CD14-positive monocyte (primary cell): ENCODE results near the gene DACT3. TPM values are rescaled to one million over a fixed set of nuclear protein-coding genes. Genes with fewer than 3 reads are reported as not detected.

Experiments used
- DNase-seq, 3 donors: peaks; one replicate each; pipeline ENCODE4 v3.0.0-alpha.2; 2011 to 2022
- H2AFZ ChIP-seq: 2 replicates; pipeline ENCODE4 v1.6.0; 2012; ENCODE audit warnings: mild to moderate bottlenecking, low read depth, low read length, inconsistent platforms; ENCODE audit not compliant: insufficient read depth, poor library complexity, severe bottlenecking
- H3K27ac ChIP-seq, 2 donors: 1 replicate in 1 of 2; 2 replicates in 1 of 2; pipeline ENCODE4 v1.5.1; 2012 to 2013; ENCODE audit warnings: low read length in 2 of 2, control low read depth in 1 of 2, inconsistent platforms in 1 of 2, low read depth in 1 of 2, mild to moderate bottlenecking in 1 of 2
- H3K27me3 ChIP-seq, 2 donors: one replicate each; pipeline versions ENCODE4 v1.6.0 to v1.6.1; 2011 to 2013; ENCODE audit warnings: low read length in 2 of 2; ENCODE audit not compliant: control insufficient read depth in 2 of 2, insufficient read depth in 2 of 2
- H3K36me3 ChIP-seq, 2 donors: replicated peaks in 1 of 2; 1 replicate in 1 of 2; 2 replicates in 1 of 2; pipeline versions ENCODE4 v1.5.1 to v1.6.1; 2012 to 2013; ENCODE audit warnings: low read length in 2 of 2, control low read depth in 1 of 2, inconsistent platforms in 1 of 2, mild to moderate bottlenecking in 1 of 2; ENCODE audit not compliant: insufficient read depth in 2 of 2, control insufficient read depth in 1 of 2
- H3K4me1 ChIP-seq, 2 donors: 1 replicate in 1 of 2; 2 replicates in 1 of 2; pipeline versions ENCODE4 v1.5.1 to v1.6.1; 2012 to 2013; ENCODE audit warnings: low read length in 2 of 2, control low read depth in 1 of 2, inconsistent platforms in 1 of 2, mild to moderate bottlenecking in 1 of 2, moderate library complexity in 1 of 2; ENCODE audit not compliant: insufficient read depth in 2 of 2, control insufficient read depth in 1 of 2
- H3K4me2 ChIP-seq: replicated peaks from 2 replicates; pipeline ENCODE3; 2012; ENCODE audit warnings: low read length, moderate library complexity, mild to moderate bottlenecking; ENCODE audit not compliant: poor library complexity, severe bottlenecking; ENCODE audit errors: extremely low read depth
- H3K4me3 ChIP-seq, 3 experiments: fragments of 200-600 bp in 1 of 3; sonication (generic) in 1 of 3; replicated peaks in 1 of 3; 1 replicate in 2 of 3; 2 replicates in 1 of 3; pipeline ENCODE4 v1.5.1; 2011 to 2013; ENCODE audit warnings: low read length in 3 of 3, mild to moderate bottlenecking in 3 of 3, control low read depth in 2 of 3, low read depth in 2 of 3, inconsistent platforms in 1 of 3, moderate library complexity in 1 of 3
- H3K79me2 ChIP-seq: 2 replicates; pipeline ENCODE4 v1.6.0; 2012; ENCODE audit warnings: mild to moderate bottlenecking, control low read depth, inconsistent platforms, low read length, moderate library complexity; ENCODE audit not compliant: insufficient read depth
- H3K9ac ChIP-seq: 2 replicates; pipeline ENCODE4 v1.6.0; 2017; ENCODE audit warnings: low read length, mild to moderate bottlenecking; ENCODE audit not compliant: insufficient read depth, poor library complexity, severe bottlenecking
- H3K9me3 ChIP-seq, 2 donors: replicated peaks in 1 of 2; 1 replicate in 1 of 2; 2 replicates in 1 of 2; pipeline versions ENCODE4 v1.5.1 to v1.6.1; 2012 to 2013; ENCODE audit warnings: low read length in 2 of 2, control low read depth in 1 of 2; ENCODE audit not compliant: control insufficient read depth in 1 of 2, insufficient read depth in 1 of 2
- H4K20me1 ChIP-seq: 2 replicates; pipeline ENCODE4 v1.6.0; 2012; ENCODE audit warnings: mild to moderate bottlenecking, low read length, control low read depth, moderate library complexity; ENCODE audit not compliant: insufficient read depth
- H3K27ac Mint-ChIP-seq, 7 donors: one replicate each; pipeline ENCODE4 v1.8.0; 2020; ENCODE audit warnings: mild to moderate bottlenecking in 7 of 7, mixed read lengths in 7 of 7, moderate library complexity in 6 of 7, inconsistent platforms in 2 of 7
- H3K27me3 Mint-ChIP-seq, 3 donors: one replicate each; pipeline ENCODE4 v1.8.0; 2021 to 2022; ENCODE audit warnings: low read depth in 3 of 3, mild to moderate bottlenecking in 3 of 3, mixed read lengths in 3 of 3, moderate library complexity in 3 of 3, inconsistent platforms in 1 of 3
- H3K36me3 Mint-ChIP-seq, 2 donors: one replicate each; pipeline ENCODE4 v1.8.0; 2020; ENCODE audit warnings: mixed read lengths in 2 of 2, inconsistent platforms in 1 of 2, mild to moderate bottlenecking in 1 of 2
- H3K4me1 Mint-ChIP-seq: one replicate; pipeline ENCODE4 v1.8.0; 2020; ENCODE audit warnings: mild to moderate bottlenecking, mixed read lengths
- H3K4me3 Mint-ChIP-seq, 2 donors: one replicate each; pipeline ENCODE4 v1.8.0; 2020; ENCODE audit warnings: mild to moderate bottlenecking in 2 of 2, mixed read lengths in 2 of 2, moderate library complexity in 1 of 2
- H3K9me3 Mint-ChIP-seq, 7 donors: one replicate each; pipeline ENCODE4 v1.8.0; 2020 to 2022; ENCODE audit warnings: mixed read lengths in 7 of 7, mild to moderate bottlenecking in 6 of 7, moderate library complexity in 6 of 7, inconsistent platforms in 2 of 7
- WGBS: methylation state at CpG from one replicate; pipeline ENCODE4 v1.1.5; 2013; ENCODE audit warnings: missing lambda C conversion rate; ENCODE audit not compliant: insufficient coverage; 5-methylcytosine and 5-hydroxymethylcytosine counted together
- intact Hi-C, 2 donors: fragments of 100-400 bp; cut with micrococcal nuclease; formaldehyde crosslinking; loops; one replicate each; pipeline versions ENCODE4 v1.15.0 to v1.15.1; 2023
- polyA plus RNA-seq, 3 donors: library from polyadenylated mRNA; depleted of rRNA in 1 of 3; unstranded in 2 of 3; stranded (reverse) in 1 of 3; fragments of 300-500 nt in 2 of 3; fragments of >200 nt in 1 of 3; fragmentation: Illumina TruSeq in 2 of 3; gene quantifications; 1 replicate in 2 of 3; 2 replicates in 1 of 3; pipeline ENCODE4 v1.2.3, GENCODE V29; 2012 to 2021
- TF ChIP-seq, protein P1 (sequence below): fragments of 200-600 bp; IDR thresholded peaks from one replicate; pipeline ENCODE4 v1.8.0; 2022; ENCODE audit warnings: antibody characterized with exemption, mild to moderate bottlenecking

DACT3 gene
- polyA plus RNA-seq, 3 donors = 0.05 to 0.23 (median 0.09) TPM

DNA sequence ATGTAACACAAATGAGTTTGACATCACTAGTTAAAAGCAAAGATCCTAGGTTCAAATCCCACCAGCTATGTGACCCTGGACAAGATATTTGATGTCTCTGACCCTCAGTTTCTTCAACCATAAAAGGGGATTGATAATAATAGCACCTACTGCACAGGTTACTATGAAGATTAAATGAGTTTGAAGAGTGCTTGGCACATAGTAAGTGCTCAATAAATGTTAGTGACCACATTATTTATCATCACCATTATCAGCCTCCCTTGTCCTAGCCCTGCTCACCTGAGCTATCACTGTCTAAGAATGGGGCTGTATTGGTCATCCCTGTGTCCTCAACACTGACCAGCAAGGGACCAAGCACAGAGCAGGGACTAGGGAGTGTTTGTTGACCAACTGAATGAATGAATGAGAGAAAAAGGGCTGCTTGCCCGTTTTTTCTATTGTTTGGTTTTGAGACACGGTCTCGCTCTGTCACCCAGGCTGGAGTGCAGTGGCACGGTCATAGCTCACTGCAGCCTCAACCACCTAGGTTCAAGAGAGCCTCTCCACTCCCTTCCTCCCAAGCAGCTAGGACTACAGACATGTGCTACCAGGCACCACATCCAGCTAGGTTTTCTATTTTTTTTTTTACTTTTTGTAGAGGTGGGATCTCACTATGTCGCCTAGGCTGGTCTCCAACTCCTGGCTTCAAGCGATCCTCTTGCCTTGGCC, 26.6 kb upstream of the DACT3 start:
- intact Hi-C loops = no loop called here
- 97% methylated on average over 3 of the region's 6 CpGs for WGBS
- Histone ChIP-seq H3K9ac (no peak overlapping the region), H3K79me2 (no peaks in the 10 kb centered on the region), H3K27me3 (no peaks in the 10 kb centered on the region), H4K20me1 (no peaks in the 10 kb centered on the region), H3K4me3 (no peak overlapping the region), H3K9me3 (peaks cover 0 to 4% of the 10 kb centered on the region in 2 donors), H3K4me1 (no peaks in the 10 kb centered on the region), H3K36me3 (peaks cover 83 to 91% of the 10 kb centered on the region in 2 donors), H2AFZ (no peak overlapping the region), H3K4me2 (no peak overlapping the region), H3K27ac (no peak overlapping the region)
- Mint-ChIP-seq H3K9me3 (peaks cover 0 to 10% (median 2%) of the 10 kb centered on the region in 7 donors), H3K27ac (peak overlapping the region in 1 of 7 donors; percentile 11), H3K4me3 (no peak overlapping the region), H3K27me3 (peaks cover 0 to 4% (median 2%) of the 10 kb centered on the region in 3 donors), H3K4me1 (no peaks in the 10 kb centered on the region), H3K36me3 (peaks cover 78 to 92% of the 10 kb centered on the region in 2 donors)
- DNase-seq = no peak
- TF ChIP-seq, protein P1, sequence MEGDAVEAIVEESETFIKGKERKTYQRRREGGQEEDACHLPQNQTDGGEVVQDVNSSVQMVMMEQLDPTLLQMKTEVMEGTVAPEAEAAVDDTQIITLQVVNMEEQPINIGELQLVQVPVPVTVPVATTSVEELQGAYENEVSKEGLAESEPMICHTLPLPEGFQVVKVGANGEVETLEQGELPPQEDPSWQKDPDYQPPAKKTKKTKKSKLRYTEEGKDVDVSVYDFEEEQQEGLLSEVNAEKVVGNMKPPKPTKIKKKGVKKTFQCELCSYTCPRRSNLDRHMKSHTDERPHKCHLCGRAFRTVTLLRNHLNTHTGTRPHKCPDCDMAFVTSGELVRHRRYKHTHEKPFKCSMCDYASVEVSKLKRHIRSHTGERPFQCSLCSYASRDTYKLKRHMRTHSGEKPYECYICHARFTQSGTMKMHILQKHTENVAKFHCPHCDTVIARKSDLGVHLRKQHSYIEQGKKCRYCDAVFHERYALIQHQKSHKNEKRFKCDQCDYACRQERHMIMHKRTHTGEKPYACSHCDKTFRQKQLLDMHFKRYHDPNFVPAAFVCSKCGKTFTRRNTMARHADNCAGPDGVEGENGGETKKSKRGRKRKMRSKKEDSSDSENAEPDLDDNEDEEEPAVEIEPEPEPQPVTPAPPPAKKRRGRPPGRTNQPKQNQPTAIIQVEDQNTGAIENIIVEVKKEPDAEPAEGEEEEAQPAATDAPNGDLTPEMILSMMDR = no peak

DNA sequence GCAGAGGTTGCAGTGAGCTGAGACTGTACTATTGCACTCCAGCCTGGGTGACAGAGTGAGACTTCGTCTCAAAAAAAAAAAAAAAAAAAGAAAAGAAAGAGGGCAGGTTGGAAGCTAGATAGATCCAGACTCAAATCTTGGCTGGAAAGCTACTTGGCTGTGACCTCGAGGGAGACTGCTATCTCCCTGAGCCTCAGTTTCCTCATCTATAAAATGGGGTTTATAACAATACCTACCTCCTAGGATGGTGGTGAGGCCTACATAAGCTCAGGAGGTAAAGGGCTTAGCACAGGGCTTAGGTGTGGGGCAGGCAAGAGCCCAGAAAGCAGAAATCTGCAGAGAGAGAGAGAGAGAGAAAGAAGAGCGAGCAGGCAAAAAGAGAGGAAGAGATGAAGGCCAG, 24.2 kb upstream of the DACT3 start:
- H3K27ac Mint-ChIP-seq = no peak overlapping the region

More for the DNA sequence above, 24.2 kb upstream of the DACT3 start:
- Histone ChIP-seq H2AFZ (no peak overlapping the region), H3K4me3 (no peak overlapping the region), H3K4me1 (no peaks in the 10 kb centered on the region), H3K9me3 (no peaks in the 10 kb centered on the region), H3K27ac (no peak overlapping the region), H3K27me3 (no peaks in the 10 kb centered on the region), H3K4me2 (no peak overlapping the region), H3K79me2 (no peaks in the 10 kb centered on the region), H4K20me1 (no peaks in the 10 kb centered on the region), H3K9ac (no peak overlapping the region), H3K36me3 (peaks cover 63 to 87% of the 10 kb centered on the region in 2 donors)
- peaks cover 0 to 6% (median 0%) of the 10 kb centered on the region in 3 donors for H3K27me3 Mint-ChIP-seq
- intact Hi-C loops = no loop called here
- peaks cover 68 to 90% of the 10 kb centered on the region in 2 donors for H3K36me3 Mint-ChIP-seq
- no peak overlapping the region for H3K4me3 Mint-ChIP-seq
- H3K4me1 Mint-ChIP-seq = no peaks in the 10 kb centered on the region
- DNase-seq = no peak
- WGBS = no CpG with 5 or more reads among the region's 3 CpGs
- TF ChIP-seq, protein P1 = no peak
- H3K9me3 Mint-ChIP-seq = no peaks in the 10 kb centered on the region
